ENCODE measurements around the gene NACA.
"Not testable (repeated sequence)": the region's sequence is repeated elsewhere in the genome, so short reads cannot be mapped to it uniquely, and the experiment has no call there.

NACA gene

DNA sequence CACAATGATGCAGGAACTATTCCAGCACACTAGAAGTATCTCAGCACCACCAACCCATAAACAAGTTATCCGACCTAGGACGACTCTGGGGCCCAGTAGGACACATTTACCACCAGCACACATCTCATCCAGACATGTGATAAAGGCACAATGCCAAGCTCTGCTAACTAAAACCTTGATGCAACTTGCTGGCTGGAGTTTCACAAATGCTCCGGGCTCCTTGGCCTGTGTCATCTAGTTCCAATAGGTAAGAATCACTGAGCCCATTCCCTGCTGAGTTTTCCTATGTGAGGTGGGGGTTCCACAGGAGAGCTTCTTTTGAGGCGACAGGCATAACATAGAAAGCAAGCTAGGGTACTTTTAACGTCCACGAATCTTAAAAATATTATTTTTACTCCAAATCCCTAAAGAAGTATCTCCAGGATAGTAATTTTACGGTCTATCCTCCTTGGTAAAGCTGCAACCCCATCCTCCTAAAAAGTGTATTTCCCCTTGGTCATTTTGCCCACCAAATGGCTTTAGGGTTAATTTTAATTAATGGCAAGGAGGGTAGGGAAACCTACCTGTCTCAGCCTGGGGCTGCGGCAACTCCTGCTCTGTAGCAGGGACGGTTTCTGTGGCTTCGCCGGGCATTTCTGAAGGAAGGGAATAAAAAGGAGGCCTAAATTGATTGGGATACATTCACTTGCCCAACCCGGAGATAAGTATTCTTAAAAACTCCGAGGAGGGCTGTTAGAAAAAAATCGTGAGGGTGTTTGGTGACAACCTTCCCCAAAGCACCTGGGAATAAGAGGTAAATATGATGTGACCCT is 1.0 kb downstream of the NACA start:
- DNase-seq: peak; percentile 74

DNA sequence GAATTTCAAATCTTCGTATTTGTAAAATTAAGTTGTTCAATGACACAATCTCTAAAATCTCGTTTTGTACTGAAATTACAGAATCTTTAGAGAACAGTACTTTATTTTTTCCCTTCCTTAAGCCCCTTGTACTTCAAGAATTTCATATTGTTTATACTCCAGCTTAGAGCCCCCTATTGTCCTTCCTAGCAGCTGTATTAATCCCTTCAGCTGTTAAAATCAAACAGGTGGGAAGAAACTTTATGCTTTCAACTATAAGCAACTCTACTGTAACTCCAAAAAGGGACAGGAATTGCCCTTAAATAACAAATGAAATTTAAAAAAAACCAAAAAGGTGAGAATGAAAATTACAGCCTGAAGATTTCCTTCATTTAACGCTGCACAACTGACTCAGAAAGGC is 1.7 kb downstream of the NACA start:
- no peak for DNase-seq

DNA sequence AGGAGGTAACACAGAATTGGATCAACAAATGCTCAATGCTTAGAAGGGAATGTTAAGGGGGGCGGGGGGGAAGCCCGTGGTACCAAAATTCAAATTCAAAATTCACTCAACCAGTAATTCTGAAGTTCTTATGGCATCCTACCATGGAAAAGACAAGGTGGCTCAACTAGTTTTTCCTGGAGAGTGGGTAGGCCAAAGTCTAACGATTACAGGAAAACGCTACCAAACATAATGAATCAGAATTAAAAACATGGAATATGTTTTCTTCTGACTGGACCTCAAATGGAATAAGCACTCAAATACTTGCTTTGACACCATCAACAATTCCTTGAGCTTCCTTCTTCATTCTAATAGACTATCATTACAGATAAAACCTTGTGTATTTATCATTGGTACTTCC is 2.3 kb downstream of the NACA start:
- no peak for DNase-seq

DNA sequence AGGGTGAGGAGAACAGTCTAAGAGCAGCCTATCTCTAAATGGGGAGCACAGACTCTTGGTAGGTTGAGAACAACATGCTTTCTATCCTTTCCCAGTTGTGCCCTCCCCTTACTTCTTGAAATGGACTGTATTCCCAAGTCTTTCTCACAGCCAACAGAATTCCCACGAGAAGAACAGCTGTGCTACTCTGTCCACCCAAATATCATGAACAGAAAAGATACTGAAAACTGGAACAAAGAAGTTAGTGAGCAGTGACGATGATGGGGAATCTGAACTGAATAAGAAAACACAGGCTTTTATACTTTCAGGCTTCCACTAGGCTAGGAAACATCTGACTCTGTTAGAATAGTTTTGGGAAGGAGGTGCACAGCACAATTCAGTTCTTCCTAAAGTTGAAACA is 3.4 kb downstream of the NACA start:
- DNase-seq: no peak

DNA sequence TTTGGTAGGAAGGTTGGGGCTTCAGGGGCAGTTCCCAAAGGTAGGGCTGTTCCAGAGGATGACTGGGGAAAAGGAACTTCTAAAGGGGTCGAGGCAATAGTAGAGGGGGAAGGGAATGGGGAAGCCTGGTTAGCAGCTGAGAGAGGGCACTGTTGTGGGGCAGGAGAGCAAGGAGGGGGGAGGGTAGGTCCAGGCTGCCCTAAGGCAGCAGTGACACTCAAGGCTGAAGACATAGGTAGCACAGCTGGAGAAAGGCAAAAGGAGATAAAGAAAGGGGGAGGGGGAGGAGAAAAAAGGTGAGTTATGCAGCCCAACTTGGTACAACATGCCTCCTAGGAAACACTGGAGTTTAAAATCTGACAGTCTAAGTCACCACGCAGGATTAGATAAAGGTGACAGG is 3.9 kb downstream of the NACA start:
- DNase-seq: no peak

DNA sequence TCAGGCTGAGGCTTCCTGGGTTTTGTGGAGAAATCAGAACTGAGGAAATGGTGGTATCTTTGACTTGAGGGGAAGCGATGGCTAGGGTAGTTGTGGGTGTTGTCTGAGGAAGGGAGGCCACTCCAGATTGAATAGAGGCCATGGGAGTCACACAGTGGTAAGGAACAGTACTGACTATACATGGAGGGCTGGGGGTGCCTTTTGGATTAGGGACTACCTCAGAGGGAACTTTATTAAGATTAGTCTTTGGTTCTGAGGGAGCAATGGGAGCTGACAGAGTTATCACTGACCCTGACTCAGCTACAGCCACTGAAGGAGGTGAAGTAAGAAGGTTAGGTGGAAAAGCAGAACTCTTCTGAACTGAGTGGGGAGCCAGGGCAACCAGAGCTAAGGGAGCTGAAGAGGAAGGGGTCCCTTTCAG is 4.4 kb downstream of the NACA start:
- DNase-seq: peak; percentile 58

DNA sequence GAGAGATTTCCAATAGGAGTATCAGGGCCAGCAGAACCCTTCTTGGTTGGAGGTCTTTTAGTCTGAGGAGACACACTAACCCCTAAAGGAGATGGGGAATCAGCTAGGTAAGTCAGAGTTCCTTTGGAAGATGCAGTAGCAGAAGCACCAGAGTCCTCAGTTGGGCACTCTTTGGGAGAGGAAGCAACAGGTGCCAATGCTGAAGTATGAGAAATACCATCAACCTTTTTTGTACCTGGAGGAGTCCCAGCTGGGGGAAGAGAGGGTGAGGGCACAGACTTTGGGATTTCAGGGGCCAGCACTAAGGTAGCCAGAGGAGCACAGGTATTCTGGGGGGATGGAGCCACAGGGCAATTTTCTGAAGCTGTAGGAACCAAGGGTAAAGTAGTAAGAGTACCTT is 6.0 kb downstream of the NACA start:
- DNase-seq: no peak

DNA sequence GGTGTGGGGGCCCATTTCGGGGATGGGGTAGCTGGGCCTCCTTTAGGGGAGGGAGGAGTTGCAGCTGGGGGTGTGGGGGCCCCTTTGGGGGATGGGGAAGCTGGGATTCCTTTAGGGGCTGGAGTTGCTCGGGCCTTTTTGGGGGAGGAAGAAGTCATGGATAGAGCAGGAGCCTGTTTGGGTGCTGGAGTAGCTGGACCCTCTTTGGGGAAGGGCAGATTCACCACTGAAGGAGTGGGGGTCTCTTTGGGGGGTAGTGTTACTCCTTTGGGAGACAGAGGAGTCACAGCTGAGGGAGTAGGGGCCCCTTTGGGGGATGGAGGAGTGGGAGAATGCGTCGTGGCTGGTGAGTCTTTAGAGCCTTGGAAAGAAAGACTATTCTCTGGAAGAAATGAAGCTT is 6.5 kb downstream of the NACA start:
- DNase-seq: no peak

DNA sequence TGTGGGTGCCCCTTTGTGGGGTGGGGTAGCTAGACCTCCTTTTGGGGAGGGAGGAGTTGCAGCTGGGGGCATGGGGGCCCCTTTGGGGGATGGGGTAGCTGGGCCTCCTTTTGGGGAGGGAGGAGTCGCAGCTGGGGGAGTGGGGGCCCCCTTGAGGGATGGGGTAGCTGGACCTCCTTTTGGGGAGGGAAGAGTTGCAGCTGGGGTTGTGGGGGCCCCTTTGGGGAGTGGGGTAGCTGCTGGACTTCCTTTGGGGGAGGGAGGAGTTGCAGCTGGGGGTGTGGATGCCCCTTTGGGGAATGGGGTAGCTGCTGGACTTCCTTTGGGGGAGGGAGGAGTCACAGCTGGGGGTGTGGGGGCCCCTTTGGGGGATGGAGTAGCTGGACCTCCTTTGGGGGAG is 7.0 kb downstream of the NACA start:
- no peak for DNase-seq

DNA sequence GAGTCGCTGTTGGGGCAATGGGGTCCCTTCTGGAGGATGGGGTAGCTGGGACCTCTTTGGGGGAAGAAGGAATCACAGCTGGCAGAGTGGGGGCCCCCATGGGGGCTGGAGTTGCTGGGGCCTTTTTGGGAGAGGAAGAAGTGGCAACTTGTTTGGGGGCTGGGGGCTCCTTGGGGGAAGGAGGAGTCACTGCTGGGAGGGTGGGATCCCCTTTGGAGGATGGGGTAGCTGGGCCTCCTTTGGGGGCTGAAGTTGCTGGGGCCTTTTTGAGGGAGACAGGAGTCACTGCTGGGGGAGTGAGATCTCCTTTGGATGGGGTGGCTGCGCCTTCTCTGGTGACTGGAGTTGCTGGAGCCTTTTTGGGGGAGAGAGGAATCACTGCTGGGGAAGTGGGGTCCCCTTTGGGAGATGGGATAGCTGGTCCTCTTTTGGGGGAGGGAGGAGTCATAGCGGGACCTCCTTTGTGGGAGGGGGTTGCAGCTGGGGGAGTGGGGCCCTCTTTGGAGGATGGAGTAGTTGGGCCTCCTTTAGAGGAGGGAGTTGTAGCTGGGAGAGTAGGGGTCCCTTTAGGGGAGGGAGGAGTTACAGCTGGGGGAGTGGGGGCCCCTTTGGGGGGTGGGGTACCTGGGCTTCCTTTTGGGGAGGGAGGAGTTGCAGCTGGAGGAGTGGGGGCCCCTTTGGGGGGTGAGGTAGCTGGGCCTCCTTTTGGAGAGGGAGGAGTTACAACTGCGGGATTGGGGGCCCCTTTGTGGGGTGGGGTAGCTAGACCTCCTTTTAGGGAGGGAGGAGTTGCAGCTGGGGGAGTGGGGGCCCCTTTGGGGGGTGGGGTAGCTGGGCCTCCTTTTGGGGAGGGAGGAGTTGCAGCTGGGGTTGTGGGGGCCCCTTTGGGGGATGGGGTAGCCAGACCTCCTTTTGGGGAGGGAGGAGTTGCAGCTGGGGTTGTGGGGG is 7.9 kb downstream of the NACA start:
- no peak for DNase-seq

DNA sequence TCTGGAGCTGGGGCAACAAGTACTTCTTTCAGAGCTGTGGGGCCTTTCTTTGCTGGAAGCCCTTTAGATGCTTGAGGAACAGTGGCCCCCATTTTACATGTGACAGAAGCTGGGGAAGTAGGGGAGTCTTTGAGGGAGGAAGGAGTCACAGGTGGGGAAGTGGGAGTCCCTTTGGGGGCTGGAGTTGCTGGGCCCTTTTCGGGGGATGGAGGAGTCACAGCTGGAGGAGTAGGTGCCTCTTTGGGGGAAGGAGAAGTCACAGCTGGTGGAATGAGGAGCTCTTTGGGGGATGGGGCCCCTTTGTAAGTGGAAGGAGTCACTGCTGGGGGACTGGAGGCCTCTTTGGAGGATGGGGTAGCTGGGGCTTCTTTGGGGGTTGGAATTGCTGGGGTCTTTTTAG is 8.6 kb downstream of the NACA start:
- no peak for DNase-seq

DNA sequence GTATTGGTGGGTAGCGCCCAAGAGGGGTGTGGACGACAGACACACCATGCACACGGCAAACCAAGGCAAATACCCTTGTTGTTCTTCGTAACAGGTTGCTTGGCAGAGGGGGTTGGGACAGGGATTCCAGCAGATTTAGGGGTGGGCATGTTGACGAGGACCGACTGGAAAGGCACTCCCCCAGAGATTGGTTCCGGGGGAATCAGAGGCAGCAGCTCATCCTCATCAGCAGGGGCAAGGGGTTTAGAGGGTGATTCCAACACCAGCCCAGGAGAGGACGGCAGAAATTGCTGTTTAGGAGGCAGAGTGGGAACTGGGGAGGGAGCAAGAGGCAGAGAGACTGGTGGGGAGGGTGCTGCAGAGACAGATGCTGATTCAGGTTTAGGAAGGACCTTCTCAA is 9.3 kb downstream of the NACA start:
- no peak for DNase-seq

DNA sequence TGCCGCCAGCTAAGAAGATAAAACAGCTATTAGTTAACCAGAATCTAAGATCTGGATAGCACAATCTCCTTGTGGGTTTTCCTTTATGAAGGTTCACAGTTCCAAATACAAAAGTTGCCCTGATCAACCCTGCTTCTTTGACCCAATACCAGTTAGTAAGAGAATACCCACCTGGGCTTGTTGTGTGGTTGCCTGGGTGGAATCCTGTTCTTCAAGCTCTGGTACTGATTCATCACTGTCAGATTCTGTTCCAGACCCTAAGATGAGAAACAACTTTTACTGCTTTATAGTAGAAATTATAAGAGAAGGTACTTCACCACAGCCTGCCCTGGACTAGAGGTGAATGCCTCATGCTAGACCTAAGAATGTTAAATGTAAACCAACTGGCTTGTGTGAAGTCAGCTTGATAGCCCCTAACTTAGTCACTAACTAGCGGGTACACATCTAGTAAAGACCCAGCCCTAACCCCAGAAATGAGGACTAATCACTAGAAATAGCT is 10.6 kb downstream of the NACA start:
- DNase-seq: no peak

DNA sequence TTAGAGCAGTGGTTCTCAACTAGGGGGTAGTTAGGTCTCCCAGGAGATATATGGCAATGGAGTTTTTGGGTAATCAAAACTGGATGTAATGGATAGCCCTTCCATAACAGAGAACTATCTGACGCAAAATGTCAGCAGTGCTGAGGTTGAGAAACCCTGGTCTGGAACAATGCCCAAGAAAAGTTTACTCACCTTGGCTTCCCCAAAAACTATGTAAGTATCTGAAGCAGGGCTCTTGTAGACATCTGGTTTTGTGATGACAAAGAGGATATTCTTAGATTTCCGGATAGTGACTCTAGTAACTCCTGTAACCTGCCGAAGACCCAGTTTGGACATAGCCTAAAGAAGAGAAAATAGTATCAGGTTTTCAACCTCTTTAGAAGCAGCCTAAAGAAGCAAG is 11.8 kb downstream of the NACA start:
- DNase-seq: no peak

DNA sequence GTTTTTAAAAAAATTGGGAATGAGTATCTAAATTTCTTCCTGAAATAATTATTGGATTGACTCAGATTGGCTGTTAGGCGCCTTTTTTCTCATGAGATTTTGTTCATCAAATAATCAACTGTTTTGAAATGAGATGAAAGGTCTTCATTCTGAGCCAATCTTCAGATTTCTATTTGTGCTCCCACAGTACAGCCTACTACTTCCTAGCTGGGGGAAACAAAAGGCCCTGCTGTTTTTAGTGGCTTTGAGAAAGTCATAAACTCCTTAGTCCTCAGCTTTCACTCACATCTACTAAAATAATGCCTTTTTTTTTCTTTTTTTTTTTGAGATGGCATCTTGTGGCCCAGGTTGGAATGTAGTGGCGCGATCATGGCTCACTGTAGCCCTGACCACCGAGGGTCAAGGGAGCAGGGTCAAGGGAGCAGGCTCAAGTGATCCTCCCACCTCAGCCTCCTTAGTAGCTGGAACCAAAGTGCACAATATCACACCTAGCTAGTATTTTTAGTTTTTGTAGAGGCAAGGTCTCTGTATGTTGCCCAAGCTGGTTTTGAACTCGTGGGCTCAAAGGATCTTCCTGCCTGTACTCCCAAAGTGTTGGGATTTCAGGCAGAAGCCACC is 15.2 kb downstream of the NACA start:
- DNase-seq: no peak

DNA sequence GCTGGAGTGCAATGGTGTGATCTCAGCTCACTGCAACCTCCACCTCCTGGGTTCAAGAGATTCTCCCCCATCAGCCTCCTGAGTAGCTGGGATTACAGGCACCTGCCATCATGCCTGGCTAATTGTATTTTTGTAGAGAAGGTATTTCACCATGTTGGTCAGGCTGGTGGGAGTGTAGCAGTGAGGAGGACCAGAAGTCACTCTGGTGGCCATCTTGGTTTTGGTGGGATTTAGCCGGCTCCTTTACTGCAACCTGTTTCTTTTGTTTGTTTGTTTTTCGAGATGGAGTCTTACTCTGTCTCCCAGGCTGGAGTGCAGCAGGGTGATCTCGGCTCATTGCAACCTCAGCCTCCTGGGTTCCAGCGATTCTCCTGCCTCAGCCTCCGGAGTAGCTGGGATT is 20.6 kb downstream of the NACA start:
- DNase-seq: not testable (repeated sequence)

DNA sequence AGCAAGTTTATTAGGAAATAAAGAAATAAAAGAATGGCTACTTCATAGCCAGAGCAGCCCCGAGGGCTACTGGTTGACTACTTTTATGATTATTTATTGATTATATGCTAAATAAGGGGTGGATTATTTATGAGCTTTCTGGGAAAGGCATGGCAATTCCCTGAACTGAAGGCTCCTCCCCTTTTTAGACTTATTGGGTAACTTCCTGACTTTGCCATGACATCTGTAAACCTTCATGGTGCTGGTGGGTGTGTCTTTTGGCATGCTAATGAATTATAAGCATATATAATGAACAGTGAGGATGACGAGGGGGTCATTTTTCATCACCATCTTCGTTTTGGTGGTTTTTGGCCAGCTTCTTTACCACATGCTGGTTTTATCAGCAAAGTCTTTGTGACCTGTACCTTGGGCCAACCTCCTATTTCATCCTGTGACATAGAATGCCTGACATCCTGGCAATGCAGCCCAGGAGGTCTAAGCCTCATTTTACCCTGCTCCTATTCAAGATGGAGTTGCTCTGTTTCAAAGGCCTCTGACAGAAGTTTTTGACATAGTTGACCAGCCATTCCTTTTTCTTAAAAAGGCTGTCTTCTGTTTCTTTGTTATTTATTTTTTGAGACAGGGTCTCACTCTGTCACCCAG is 26.0 kb downstream of the NACA start:
- peak; percentile 67 for DNase-seq

DNA sequence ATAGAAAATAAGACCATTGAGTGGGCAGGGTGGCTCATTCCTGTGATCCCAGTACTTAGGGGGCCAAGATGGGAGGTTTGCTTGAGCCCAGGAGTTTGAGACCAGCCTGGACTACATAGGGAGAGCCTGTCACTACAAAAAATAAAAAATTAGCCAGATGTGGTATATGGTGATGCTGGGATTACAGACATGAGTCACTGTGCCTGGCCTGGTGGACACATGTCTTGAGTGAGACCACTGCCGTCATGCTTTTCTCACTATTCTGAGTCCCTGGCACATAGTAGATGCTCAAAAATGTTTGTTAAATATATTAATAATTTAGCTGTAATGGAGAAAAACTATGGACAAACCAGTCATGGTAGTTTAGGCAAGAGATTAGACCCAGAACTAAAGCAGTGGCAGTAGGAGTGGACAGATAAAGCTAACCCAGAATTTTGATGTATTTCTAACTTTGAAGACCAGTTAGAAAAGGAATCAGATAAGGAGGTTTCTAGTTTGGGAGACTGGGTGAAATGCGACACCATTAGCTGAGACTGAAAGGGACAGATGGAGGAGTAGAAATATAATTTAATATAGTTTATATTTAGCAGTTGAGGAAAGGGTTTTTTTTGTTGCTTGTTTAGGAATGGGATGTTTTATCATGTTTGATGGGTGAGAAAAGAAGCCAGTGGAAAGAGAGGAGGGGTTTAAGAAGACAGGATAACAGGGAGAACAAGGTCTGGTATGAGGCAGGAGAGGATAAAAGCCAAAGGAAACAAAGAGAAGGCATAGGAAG is 29.6 kb downstream of the NACA start:
- no peak for DNase-seq

DNA sequence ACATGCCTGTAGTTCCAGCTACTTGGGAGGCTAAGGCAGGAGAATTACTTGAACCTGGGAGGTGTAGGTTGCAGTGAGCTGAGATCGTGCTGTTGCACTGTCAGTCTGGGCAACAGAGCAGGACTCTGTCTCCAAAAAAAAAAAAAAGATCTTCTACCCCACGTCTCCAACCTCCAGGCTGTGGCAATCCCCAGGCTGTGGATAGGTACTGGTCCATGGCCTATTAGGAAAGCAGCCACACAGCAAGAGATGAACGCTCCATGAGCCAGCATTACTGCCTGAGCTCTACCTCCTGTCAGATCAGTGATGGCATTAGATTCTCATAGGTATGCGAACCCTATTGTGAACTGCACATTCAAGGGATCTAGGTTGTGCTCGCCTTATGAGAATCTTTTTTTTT is 30.9 kb downstream of the NACA start:
- no peak for DNase-seq

DNA sequence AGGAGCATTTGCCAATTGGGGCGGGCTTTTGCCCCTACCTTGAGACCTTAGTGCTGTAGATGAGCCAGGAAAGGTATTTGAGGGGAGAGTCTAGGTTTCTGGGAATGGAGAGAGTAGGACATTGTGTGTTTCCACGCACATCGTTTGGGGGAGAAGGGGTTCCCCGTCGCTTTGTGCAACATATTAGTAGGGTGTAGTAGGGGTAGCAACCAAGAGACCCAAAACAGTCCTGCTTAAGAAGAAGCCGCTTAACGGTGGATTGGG is 36.3 kb downstream of the NACA start:
- no peak for DNase-seq

DNA sequence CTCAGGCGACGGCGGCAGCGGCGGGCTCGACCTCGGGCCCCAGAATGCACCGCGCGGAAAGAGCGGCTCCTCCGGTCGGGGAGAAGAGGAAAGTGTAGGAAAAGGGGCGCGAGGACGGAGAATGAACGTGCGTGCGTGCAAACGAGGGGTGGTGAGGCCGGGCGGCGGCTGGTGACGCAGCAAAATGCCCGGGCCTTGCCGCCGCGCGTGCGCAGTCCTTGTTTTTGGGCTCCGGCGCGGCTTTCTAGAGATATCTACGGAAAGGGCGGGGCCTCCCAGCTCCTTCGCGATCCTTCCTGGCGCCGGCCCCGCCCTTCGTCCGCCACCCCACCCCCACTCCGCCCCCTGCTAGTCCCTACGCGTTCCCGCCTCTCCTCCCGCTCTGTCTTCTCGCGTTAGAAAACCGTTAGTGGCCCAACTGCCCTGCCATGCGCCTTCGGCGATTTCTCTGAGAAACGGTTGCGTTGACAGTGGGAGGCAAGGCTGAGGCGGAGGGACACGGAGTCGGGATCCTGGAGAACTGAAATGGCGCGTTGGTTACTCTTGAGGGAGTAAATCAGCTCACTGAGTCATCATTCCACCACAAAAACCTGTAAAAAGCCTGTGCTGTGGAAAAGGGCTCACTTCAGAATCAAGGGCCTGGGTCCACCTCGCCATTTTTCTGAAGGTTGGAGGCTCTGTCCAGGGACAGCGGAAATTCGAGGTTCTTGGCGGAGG is 36.8 kb downstream of the NACA start, which contains the start of gene PTGES3:
Gene PTGES3 (minus strand): TSS at position 156 of the 717 bp plus-strand sequence. CDS start 285 bp downstream, outside the sequence.
- peak; percentile 98 for DNase-seq

Measured in inflammatory macrophage treated with lipopolysaccharide for 4 hours (primary cell).